DMS79 (cell line): Measurements from ENCODE around the gene BMPR1A.

Experiments
- DNase-seq: peaks from one replicate; lab custom pipeline; 2025; lab: John Stamatoyannopoulos, UW

Gene BMPR1A

DNA sequence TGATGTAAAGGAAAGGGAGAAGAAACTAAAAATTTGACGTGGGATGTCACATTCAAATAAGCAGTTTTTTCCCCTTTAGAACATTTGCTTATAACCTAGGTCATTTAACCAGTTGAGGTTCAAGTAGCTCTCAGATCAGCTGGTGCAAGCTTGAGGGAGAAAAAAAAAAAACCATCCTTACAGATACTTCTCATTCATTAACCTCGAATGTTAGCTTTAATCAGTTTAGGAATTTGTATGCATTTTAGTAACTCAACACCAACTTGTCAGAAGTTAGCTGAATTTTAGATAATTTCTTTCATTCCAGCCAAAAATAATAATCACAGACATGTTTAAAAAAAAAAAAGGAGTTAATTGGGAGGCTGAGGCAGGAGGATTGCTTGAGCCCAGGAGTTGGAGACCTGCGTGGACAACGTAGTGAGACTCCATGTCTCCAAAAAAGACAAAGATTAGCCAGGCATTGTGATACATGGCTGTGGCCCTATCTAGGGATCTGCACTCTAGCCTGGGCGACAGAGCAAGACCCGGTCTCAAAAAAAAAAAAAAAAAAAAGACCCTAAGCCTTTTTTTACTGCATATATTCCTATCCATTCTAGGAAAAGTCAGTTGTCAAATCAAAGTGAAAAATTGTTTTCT lies 46.2 kb downstream of the BMPR1A start:
- no peak for DNase-seq

- DNase-seq = no peak
Observed at GRCh38 chr10:86803156-86803555, 46.7 kb downstream of the BMPR1A start.

DNA sequence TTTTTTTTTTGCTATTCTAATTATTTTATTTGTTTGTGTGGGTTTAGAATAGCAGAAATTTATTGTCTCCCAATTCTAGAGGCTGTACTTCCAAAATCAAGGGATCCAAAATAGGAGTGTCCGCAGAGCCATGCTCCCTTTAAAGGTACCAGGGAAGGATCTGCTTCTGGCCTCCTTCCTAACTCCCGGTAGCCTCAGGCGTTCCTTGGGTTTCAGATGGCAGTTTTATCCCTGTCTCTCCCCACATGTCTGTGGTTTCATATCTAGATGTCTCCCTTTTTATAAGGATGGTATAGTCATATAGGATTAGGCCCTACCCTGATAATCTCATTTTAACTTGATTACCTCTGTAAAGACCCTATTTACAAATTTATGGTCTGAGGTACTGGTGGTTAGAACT lies 48.4 kb downstream of the BMPR1A start:
- DNase-seq = no peak

DNA sequence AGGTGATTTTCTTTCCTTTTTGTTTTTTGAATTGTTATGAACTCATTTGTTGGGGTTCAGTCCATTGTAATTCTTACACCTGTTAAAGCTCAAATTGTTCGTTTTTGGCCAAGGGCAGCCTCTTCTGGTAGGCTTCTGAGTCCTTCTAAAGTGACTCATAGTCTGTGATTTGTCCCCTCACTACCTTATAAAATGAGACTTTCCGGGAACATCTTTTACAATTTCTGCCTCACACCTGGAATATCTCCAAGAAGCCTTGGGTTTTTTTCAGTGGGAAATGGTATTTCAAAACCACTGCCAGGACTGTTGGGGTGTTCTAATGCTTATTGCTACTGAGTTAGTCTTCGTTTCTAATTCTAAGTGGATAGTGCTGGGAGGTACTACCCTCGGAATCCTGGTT lies 56.7 kb downstream of the BMPR1A start:
- no peak for DNase-seq

DNA sequence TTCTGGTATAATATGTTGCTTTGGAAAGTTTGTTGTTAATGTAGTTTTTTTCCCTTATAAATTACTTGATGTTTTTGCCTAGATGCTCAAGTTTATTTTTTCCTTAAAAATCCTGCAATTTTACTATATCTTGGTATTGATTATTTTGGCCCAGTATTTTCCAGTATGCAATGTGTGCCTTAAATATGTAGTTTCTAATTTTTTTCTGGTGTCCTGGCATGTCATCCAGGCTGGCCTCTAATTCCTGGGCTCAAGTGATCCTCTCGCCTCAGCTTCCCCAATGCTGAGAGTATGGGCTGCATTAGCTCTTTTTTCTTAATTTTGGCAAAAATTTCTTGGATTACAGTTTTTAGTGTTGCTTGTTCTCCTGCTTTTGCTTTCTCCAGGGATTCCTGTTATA lies 57.6 kb downstream of the BMPR1A start:
- DNase-seq = no peak

DNA sequence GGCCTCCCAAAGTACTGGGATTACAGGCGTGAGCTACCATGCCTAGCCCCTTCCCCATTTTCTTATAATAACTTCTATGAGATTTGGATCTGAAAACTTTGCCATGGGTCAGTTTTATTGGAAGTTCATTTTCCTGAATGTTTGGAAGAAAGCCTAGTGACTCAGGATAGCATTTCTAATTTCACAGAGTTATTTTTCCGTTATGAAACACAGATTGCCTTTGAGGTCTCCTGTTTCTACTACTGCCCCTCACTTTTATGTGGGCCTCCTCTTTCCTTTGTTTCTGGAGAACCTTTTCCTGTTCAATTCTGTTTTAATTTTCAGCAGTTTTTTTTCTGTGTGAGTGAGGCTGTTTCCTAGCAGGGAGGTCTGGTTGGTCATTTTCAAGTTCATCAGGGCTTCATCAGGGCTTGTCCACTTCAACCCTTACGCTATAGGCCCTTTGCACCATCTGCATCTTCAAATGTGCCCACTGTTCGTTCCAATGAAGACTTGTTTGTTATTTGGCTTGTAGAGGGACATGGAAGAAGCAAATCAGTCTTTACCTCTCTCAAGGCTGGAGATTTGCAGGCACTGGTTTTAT lies 58.7 kb downstream of the BMPR1A start:
- DNase-seq = no peak

- no peak for DNase-seq
Observed at GRCh38 chr10:86815640-86816039, 59.2 kb downstream of the BMPR1A start.

DNA sequence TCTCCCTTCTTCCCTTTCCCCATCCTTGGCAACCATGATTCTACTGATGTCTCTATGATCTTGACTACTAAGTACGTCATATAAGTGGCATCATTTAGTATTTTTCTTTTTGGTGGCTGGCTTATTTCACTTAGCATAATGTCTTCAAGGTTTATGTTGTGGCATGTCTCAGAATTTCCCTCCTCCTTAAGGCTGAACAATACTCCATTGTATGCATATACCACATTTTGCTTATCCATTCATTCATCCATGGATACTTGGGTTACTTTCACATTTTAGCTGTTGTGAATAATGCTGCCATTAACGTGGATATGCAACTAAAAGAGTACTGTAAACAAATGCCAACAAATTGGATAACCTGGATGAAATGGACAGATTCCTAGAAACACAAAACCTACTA lies 60.8 kb downstream of the BMPR1A start:
- DNase-seq = no peak

GRCh38 chr10:86819567-86819966 lies 63.1 kb downstream of the BMPR1A start:
- no peak for DNase-seq

GRCh38 chr10:86820509-86820908 lies 64.1 kb downstream of the BMPR1A start:
- DNase-seq = no peak

GRCh38 chr10:86821388-86821999 lies 65.1 kb downstream of the BMPR1A start:
- DNase-seq = no peak

DNA sequence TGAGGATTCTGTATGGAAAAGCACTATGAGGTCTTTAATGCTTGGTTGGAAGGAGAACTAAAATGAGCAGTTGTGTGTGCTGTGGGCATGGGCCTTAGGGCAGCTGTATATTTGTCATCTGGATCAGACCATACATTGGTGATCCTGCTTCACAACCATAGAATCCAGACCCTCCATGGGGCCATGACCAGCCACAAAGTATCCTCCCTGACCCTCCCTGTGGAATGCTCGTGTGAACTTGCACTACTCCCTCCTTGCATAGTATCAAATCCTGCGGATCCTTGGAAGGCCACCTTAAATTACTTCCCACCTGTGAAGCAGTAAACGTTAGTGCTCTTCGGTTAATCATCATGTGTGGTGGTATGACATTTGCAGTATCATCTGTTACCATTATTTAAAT lies 67.1 kb downstream of the BMPR1A start:
- DNase-seq = no peak

- no peak for DNase-seq
Observed at GRCh38 chr10:86824151-86824550, 67.7 kb downstream of the BMPR1A start.

- no peak for DNase-seq
Observed at GRCh38 chr10:86825366-86825765, 68.9 kb downstream of the BMPR1A start.

DNA sequence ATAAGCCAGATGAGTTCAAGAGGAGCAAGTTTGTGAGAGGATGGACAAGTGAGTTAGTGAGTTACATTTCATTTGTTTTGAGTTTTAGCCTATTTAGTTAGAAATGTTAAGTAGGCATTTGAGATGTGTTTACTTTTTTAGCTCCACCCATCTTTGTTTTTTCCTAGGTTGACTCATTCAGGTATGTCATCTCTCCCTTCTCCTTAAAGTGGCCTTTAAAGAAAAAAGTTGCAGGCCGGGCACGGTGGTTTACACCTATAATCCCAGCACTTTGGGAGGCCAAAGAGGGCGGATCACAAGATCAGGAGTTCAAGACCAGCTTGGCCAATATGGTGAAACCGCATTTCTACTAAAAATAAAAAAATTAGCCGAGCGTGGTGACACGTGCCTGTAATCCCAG lies 71.2 kb downstream of the BMPR1A start:
- DNase-seq = no peak

DNA sequence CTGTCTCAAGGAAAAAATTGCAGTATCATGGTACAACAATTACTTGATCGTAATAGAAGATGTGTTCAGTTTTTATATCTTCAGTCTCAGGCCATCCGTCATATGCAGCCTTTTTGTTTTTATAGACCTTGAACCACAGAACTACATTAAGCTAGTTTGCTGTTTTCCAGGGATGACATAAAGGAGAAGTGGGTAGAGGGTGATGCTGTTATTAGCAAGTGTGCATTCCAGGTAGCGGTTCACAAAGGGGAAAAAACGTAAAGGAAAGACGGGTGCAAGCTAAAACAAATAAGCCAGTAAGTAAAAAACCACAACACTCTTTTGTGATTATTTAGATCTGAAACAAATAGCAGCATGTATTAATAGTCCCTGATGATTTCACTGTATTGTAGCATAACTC lies 71.7 kb downstream of the BMPR1A start:
- no peak for DNase-seq

DNA sequence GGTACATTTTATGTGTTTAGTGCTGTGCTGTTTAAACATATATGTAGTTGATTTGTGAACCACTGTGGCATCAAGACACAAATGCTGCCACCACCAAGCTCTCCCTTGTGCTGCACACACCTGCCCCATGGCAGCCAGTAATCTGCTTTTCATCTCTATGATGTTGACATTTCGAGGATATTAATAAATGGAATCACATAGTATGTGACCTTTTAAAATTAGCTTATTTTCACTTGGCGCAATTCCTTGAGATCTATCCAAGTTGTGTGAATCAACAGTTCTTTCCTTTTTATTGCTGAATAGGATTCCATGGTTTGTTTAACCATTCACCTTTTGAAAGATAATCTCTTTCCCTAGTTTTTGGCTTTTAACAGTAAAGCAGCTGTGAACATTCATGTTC lies 73.1 kb downstream of the BMPR1A start:
- DNase-seq = no peak

- no peak for DNase-seq
Observed at GRCh38 chr10:86830043-86830591, 73.7 kb downstream of the BMPR1A start.

DNA sequence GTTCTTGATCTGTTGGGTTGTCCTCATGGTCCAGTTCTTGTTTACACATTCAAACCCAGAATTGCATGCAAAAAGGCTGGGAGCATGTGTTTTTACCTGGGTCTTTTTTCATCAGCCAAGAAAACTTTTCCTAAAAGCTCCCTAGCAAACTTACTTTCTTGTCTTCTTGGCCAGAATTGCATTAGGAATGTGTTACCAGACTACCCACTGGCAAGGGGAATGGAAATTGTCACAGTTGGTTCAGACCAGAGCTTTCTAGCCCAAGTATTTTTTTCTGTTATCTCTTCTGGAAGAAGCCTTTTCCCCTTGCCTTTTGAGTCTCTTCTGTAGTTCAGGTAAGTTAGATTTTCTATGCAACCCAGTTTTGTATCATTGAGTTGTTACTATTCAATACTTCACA lies 77.5 kb downstream of the BMPR1A start:
- DNase-seq = no peak

- no peak for DNase-seq
Observed at GRCh38 chr10:86836044-86836443, 79.6 kb downstream of the BMPR1A start.

DNA sequence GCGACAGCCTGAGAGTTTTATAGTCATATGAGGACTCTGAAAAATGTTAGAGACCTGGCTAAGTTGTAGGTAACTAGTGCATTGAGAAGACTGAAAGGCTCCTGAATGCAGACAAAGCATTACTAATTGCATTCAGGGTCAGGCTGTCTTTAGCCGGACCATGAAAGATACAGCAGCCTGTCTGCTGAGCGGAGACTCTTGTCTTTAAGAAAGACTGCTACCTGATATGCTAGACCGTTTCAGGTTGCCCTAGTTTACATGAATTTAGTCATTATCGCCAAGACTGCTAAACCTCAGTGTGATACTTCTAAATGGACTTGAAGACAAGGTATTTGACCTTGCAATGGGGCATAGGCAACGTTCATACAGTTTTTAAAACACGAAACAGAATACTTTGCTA lies 81.2 kb downstream of the BMPR1A start:
- no peak for DNase-seq

- no peak for DNase-seq
Observed at GRCh38 chr10:86840498-86840897, 84.1 kb downstream of the BMPR1A start.

DNA sequence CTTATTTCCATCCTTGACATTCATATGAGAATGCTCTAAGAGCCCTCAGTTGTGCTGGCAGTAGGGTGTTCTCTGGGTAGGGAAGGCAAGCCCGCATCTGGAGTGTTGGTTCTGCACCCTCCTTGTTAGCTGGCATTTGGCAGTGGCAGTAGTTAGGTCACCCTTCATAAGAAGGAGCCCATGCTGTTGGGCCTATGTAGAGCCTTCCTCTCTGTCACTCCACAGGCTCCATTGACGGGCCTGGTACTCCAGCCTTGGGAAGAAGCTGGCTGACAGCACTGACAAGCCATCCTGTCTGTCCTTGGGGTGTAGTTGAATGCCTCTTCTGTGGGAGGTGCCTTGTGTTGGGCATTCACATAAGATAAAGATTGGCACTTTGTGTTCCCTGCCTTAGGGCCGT lies 89.7 kb downstream of the BMPR1A start:
- DNase-seq = no peak

DNA sequence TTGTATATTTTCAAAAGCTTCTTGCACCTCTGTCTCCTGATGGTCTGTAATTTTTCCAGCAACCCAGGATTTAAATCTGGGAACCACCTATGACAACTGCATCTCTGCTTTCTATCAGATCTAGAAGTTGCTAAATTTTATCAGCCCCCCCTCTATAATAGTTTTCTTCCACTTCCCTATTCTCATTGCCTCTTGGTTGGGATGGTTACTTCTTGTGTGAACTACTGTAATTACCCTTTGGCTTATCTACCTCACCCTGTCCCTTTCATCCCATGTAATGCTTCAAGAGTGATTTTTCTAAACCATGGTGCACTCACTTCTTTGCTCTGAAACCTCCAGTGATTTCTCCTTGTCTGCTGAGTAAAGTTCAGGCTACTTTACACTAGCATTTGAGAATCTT lies 92.3 kb downstream of the BMPR1A start:
- no peak for DNase-seq
